Tibial nerve (tissue), 4 donors: ENCODE data around the gene NEGR1. TPM values are rescaled to one million over a fixed set of nuclear protein-coding genes. Genes with fewer than 3 reads are reported as not detected.

Experiments
- DNase-seq, 2 donors: peaks; one replicate each; pipeline ENCODE4 v3.0.0-alpha.2; 2019; ENCODE audit warnings: low spot score in 2 of 2
- H3K27ac ChIP-seq, 4 donors: fragments of 200-600 bp; sonication (generic) in 3 of 4; one replicate each; pipeline ENCODE4 v1.5.1; 2017 to 2019; ENCODE audit warnings: mild to moderate bottlenecking in 1 of 4
- H3K27me3 ChIP-seq, 2 donors: fragments of 200-600 bp; sonication (generic) in 1 of 2; one replicate each; pipeline versions ENCODE4 v1.5.1 to v1.6.0; 2017 to 2019
- H3K36me3 ChIP-seq, 3 donors: fragments of 200-600 bp; sonication (generic); one replicate each; pipeline ENCODE4 v1.5.1; 2018 to 2019
- H3K4me1 ChIP-seq, 4 donors: fragments of 200-600 bp; sonication (generic) in 3 of 4; one replicate each; pipeline ENCODE4 v1.5.1; 2017 to 2019
- H3K4me3 ChIP-seq, 4 donors: fragments of 200-600 bp; sonication (generic) in 3 of 4; one replicate each; pipeline ENCODE4 v1.5.1; 2017 to 2019; ENCODE audit warnings: mild to moderate bottlenecking in 1 of 4, moderate library complexity in 1 of 4
- H3K9me3 ChIP-seq, 4 donors: fragments of 200-600 bp; sonication (generic) in 3 of 4; one replicate each; pipeline ENCODE4 v1.5.1; 2017 to 2019
- EP300 ChIP-seq, 2 donors: sonication (generic); formaldehyde crosslinking; IDR thresholded peaks; one replicate each; pipeline ENCODE4 v1.6.1; 2017; ENCODE audit warnings: antibody characterized with exemption in 2 of 2, mild to moderate bottlenecking in 1 of 2
- POLR2A ChIP-seq, 2 donors: fragments of 450-650 bp; IDR thresholded peaks; one replicate each; pipeline ENCODE4 v1.6.1; 2017; ENCODE audit warnings: antibody characterized with exemption in 2 of 2, mild to moderate bottlenecking in 2 of 2, moderate library complexity in 2 of 2
- WGBS, 2 donors: methylation state at CpG; one replicate each; pipeline ENCODE4 v1.1.5; 2018; 5-methylcytosine and 5-hydroxymethylcytosine counted together
- total RNA-seq, 4 donors: library from RNA; depleted of rRNA; stranded (reverse); fragments of >200 nt; gene quantifications; one replicate each; pipeline ENCODE4 v1.1.0, GENCODE V29; 2016
- TF ChIP-seq, protein P1 (sequence below), 5 experiments: fragments of 200-600 bp in 3 of 5; fragments of 450-650 bp in 2 of 5; sonication (generic) in 3 of 5; IDR thresholded peaks; one replicate each; pipeline ENCODE4 v1.5.1; 2016 to 2019; ENCODE audit warnings: antibody characterized with exemption in 5 of 5, mild to moderate bottlenecking in 3 of 5, moderate library complexity in 2 of 5

The NEGR1 gene
- total RNA-seq, 4 donors from 2014 or later = 46.0 to 58.2 (median 52.4) TPM

DNA sequence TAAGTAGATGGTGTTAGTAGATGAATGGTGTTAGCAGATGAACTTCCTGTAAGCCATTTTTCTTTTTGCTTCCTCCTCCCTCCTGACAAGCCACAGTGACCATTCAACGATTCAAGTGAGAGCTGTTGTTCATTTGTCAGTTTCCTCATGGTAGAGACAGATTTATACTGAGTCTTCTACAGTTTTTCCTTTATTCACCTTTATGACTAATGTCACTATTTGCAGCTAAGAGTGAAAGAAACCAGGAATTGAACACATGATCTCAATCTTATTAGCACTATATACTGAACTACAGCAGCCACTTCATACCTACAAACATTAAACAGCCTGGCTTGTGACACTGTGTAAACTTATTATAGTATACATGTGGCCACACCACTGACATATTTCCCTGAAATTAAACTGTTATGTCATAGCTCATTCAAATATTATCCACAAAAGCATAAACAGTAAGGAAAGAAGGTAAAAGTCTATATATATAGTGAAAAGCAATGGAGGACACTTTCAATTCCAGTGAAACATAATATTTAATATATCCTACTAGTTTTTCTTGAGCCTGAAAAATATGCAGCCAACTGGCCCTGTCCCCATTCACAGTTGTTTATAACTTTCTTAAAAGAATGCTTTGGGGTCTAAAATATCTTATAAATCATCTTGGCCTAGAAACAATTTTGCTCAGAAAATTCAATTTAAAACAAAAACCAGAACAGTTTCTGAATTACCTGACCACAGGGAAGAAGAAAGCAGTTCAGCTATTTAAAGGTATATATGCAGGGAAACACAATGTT lies 634.6 kb downstream of the NEGR1 start:
- 62 to 67% methylated on average over 1 of the region's 1 CpG for WGBS, 2 donors

DNA sequence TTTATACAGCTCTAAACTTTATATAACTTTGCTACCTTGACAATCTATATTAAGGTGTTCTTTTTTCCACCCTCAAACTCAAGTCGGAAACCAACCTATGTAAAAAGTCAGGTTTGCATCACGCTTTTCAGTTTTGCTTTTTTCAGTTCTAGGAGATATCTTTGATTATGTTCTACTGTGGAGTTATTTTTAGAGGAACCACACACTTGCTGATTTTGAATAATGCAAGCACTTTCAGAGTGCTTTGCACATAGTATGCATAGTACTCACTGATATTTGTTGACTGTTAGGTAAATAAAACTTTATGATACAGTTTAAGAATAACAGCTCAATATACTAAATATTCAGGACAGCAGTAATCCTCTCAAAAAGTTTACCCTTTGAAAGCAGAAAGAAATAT lies 637.3 kb downstream of the NEGR1 start:
- no peak overlapping the region for H3K27ac ChIP-seq
- TF ChIP-seq EP300 (IDR thresholded peaks at IDR 0.05) (no peak), POLR2A (IDR thresholded peaks at IDR 0.05) (no peak)
- TF ChIP-seq, protein P1, sequence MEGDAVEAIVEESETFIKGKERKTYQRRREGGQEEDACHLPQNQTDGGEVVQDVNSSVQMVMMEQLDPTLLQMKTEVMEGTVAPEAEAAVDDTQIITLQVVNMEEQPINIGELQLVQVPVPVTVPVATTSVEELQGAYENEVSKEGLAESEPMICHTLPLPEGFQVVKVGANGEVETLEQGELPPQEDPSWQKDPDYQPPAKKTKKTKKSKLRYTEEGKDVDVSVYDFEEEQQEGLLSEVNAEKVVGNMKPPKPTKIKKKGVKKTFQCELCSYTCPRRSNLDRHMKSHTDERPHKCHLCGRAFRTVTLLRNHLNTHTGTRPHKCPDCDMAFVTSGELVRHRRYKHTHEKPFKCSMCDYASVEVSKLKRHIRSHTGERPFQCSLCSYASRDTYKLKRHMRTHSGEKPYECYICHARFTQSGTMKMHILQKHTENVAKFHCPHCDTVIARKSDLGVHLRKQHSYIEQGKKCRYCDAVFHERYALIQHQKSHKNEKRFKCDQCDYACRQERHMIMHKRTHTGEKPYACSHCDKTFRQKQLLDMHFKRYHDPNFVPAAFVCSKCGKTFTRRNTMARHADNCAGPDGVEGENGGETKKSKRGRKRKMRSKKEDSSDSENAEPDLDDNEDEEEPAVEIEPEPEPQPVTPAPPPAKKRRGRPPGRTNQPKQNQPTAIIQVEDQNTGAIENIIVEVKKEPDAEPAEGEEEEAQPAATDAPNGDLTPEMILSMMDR (IDR thresholded peaks at IDR 0.05) = no peak
- no peaks in the 10 kb centered on the region for H3K9me3 ChIP-seq
- peaks cover 0 to 16% (median 2%) of the 10 kb centered on the region in 4 donors for H3K4me1 ChIP-seq
- H3K27me3 ChIP-seq = no peaks in the 10 kb centered on the region
- no peak for DNase-seq
- 97 to 100% methylated on average over 2 of the region's 2 CpGs for WGBS, 2 donors
- H3K36me3 ChIP-seq = no peaks in the 10 kb centered on the region
- no peak overlapping the region for H3K4me3 ChIP-seq

More for the DNA sequence above, 634.6 kb downstream of the NEGR1 start:
- TF ChIP-seq EP300 (IDR thresholded peaks at IDR 0.05) = no peak
- TF ChIP-seq, protein P1 (IDR thresholded peaks at IDR 0.05) = no peak
- TF ChIP-seq POLR2A (IDR thresholded peaks at IDR 0.05) = no peak
- H3K4me3 ChIP-seq = no peak overlapping the region
- H3K27ac ChIP-seq = no peak overlapping the region
- no peak for DNase-seq
- H3K36me3 ChIP-seq = no peaks in the 10 kb centered on the region
- H3K9me3 ChIP-seq = no peaks in the 10 kb centered on the region
- no peaks in the 10 kb centered on the region for H3K4me1 ChIP-seq
- no peaks in the 10 kb centered on the region for H3K27me3 ChIP-seq

DNA sequence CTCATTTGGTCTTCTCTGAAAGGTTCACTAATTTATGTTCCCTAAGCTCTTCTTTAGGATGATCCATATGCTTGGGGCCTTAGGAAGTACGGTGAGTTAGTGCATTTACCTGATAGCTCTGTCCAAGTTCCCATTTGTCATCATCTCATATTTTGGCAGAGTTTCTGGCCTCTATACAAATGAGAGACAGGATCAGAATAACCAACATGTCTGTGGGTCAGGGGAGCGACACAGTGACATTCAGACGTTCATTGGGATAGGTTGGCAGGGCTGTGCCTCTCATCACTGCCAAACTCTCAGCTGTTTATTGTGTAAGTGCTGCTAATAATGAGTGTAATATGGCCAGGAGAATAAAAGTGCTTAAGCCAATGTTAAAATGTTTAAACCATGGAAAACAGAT lies 640.4 kb downstream of the NEGR1 start:
- 80 to 90% methylated on average over 3 of the region's 3 CpGs for WGBS, 2 donors
- no peaks in the 10 kb centered on the region for H3K9me3 ChIP-seq
- no peak overlapping the region for H3K4me3 ChIP-seq
- TF ChIP-seq, protein P1 (IDR thresholded peaks at IDR 0.05) = no peak
- TF ChIP-seq POLR2A (IDR thresholded peaks at IDR 0.05) = no peak
- TF ChIP-seq EP300 (IDR thresholded peaks at IDR 0.05) = no peak
- H3K4me1 ChIP-seq = peaks cover 0 to 27% (median 8%) of the 10 kb centered on the region in 4 donors
- H3K27ac ChIP-seq = peak overlapping the region; percentile 23 to 80 (median 52)
- H3K27me3 ChIP-seq = no peaks in the 10 kb centered on the region
- DNase-seq = no peak
- H3K36me3 ChIP-seq = no peaks in the 10 kb centered on the region

DNA sequence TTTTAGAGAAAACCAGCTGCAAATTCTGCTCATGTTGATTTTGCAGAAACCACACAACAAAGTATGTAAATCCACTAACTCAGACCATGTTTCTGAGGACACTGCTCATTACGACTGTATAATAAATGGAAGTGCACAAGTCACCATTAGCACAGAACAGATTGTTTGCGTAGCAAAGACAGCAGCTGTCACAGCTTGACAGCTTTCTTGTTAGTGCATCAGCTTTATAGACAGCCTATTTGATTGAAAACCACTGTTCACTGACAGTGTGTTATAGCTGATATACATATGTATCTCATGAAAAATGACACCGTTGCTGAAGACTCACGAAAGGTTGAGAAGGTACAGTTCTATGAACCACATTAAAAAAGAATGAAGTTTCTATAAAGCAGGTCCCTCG lies 641.3 kb downstream of the NEGR1 start:
- Histone ChIP-seq H3K27ac (peak overlapping the region; percentile 3 to 80 (median 52)), H3K4me3 (no peak overlapping the region), H3K27me3 (no peaks in the 10 kb centered on the region), H3K4me1 (peaks cover 0 to 27% (median 8%) of the 10 kb centered on the region in 4 donors), H3K36me3 (no peaks in the 10 kb centered on the region), H3K9me3 (no peaks in the 10 kb centered on the region)
- no peak for DNase-seq
- WGBS, 2 donors = 89 to 92% methylated on average over 5 of the region's 5 CpGs
- no peak for TF ChIP-seq EP300 (IDR thresholded peaks at IDR 0.05)
- TF ChIP-seq POLR2A (IDR thresholded peaks at IDR 0.05) = no peak
- TF ChIP-seq, protein P1 (IDR thresholded peaks at IDR 0.05) = no peak

DNA sequence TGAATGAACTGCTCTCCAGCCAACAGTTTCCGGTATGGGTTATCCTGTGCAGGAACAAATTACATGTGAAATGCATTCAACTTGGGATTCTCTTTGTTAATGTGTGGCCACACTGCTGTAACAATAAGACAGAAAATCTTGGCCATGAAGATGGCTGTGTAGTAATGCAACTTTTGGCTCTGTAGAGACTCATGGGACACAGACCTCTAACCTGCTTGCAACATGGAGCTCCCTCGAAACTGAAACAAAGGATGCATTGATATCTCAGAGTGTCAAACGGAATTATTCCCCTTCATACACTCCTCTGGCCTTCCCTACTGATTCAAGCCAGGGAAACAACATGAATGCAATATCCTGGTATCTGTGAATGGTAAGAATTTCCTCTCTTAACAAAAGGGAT lies 642.2 kb downstream of the NEGR1 start:
- no peak overlapping the region for H3K4me3 ChIP-seq
- 17 to 25% methylated on average over 3 of the region's 3 CpGs for WGBS, 2 donors
- TF ChIP-seq POLR2A (IDR thresholded peaks at IDR 0.05) (no peak), EP300 (IDR thresholded peaks at IDR 0.05) (peak in 1 of 2 donors; percentile 84)
- peaks cover 0 to 6% (median 0%) of the 10 kb centered on the region in 4 donors for H3K9me3 ChIP-seq
- no peaks in the 10 kb centered on the region for H3K36me3 ChIP-seq
- peak overlapping the region in 2 of 4 donors; percentile 45 to 68 for H3K27ac ChIP-seq
- peak in 1 of 2 donors; percentile 53 for DNase-seq
- no peaks in the 10 kb centered on the region for H3K27me3 ChIP-seq
- H3K4me1 ChIP-seq = peaks cover 0 to 27% (median 8%) of the 10 kb centered on the region in 4 donors
